HG03139 (cell line): ENCODE results near the gene HAX1.
"Not testable (repeated sequence)": the region's sequence is repeated elsewhere in the genome, so short reads cannot be mapped to it uniquely, and the experiment has no call there.

ENCODE experiments used
- ATAC-seq: cut with Tn5 transposase; IDR thresholded peaks from one replicate; pipeline ENCODE4 v1.9.1; 2021; ENCODE audit not compliant: unreplicated experiment

HAX1 gene

GRCh38 chr1:154272999-154273563 is 652 bp downstream of the HAX1 start:
- ATAC-seq = no peak

- ATAC-seq = no peak
Measured at GRCh38 chr1:154276797-154277196, 4.4 kb downstream of the HAX1 start.

- not testable (repeated sequence) for ATAC-seq
Measured at GRCh38 chr1:154287591-154287990, 15.2 kb downstream of the HAX1 start.

GRCh38 chr1:154288661-154289060 is 16.2 kb downstream of the HAX1 start:
- ATAC-seq = no peak

- no peak for ATAC-seq
Measured at GRCh38 chr1:154290921-154291320, 18.5 kb downstream of the HAX1 start.

GRCh38 chr1:154295408-154296235 is 23.2 kb downstream of the HAX1 start:
- no peak for ATAC-seq

GRCh38 chr1:154301582-154301981 is 29.2 kb downstream of the HAX1 start:
- no peak for ATAC-seq

GRCh38 chr1:154304664-154305337 is 32.4 kb downstream of the HAX1 start:
- no peak for ATAC-seq

GRCh38 chr1:154306151-154306550 is 33.7 kb downstream of the HAX1 start:
- no peak for ATAC-seq

GRCh38 chr1:154307670-154308270 is 35.3 kb downstream of the HAX1 start:
- not testable (repeated sequence) for ATAC-seq

- not testable (repeated sequence) for ATAC-seq
Measured at GRCh38 chr1:154309136-154309535, 36.7 kb downstream of the HAX1 start.

- not testable (repeated sequence) for ATAC-seq
Measured at GRCh38 chr1:154312229-154313065, 40.0 kb downstream of the HAX1 start.

- ATAC-seq = no peak
Measured at GRCh38 chr1:154313066-154313356, 40.6 kb downstream of the HAX1 start.

- not testable (repeated sequence) for ATAC-seq
Measured at GRCh38 chr1:154314226-154314625, 41.8 kb downstream of the HAX1 start.

GRCh38 chr1:154316704-154317103 is 44.3 kb downstream of the HAX1 start:
- ATAC-seq = no peak

GRCh38 chr1:154318386-154318785 is 46.0 kb downstream of the HAX1 start:
- no peak for ATAC-seq

- ATAC-seq = no peak
Measured at GRCh38 chr1:154320882-154321608, 48.6 kb downstream of the HAX1 start, which contains the start of gene AQP10. AQP10 (plus strand) TSS chr1:154321093; CDS start chr1:154321156, 63 bp downstream.

GRCh38 chr1:154321609-154321934 is 49.1 kb downstream of the HAX1 start:
- not testable (repeated sequence) for ATAC-seq

GRCh38 chr1:154323493-154323892 is 51.1 kb downstream of the HAX1 start:
- ATAC-seq = no peak

- no peak for ATAC-seq
Measured at GRCh38 chr1:154324241-154324640, 51.8 kb downstream of the HAX1 start.
